ENCODE measurements around the gene SKAP1.

The SKAP1 gene

DNA sequence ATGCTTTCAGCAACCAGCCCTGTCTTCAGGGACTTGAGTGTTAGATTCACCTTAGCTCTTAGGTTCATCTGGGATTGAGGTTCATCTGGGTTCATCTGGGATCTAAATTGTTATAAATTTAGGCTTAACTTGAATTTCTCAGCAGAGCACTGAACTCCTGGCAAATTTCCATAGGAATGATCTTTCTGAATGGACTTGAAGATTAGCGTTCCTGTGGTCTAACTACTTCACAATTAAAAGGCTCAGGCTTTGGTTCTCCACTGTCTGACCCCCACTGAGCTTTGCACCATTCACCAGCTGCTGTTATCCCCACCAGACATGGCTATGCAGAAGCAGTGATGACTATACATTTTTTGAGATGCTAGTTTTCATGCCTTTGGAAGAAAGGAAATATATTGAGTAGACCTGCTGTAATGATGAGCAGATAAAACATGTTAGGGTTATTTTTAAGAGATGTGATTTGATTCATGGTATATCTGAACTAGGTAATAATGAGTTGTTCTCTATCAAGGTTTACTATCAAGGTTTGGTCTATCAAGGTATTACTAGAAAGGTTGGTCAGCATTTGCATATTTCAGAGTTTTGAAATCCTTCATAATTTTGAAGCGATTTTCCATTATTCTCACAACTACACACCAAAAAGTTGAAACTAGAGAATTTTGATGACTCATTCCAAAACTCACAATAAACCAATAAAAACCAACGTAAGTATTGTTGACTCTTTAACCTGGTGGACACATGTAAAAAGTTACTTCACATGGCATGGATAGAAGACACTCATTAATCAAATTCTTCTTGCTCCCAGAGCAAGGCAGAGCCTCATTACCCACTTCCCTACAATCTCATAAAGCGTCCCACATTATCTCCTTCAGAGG is 250.7 kb downstream of the SKAP1 start:
- TF ChIP-seq, protein P1, sequence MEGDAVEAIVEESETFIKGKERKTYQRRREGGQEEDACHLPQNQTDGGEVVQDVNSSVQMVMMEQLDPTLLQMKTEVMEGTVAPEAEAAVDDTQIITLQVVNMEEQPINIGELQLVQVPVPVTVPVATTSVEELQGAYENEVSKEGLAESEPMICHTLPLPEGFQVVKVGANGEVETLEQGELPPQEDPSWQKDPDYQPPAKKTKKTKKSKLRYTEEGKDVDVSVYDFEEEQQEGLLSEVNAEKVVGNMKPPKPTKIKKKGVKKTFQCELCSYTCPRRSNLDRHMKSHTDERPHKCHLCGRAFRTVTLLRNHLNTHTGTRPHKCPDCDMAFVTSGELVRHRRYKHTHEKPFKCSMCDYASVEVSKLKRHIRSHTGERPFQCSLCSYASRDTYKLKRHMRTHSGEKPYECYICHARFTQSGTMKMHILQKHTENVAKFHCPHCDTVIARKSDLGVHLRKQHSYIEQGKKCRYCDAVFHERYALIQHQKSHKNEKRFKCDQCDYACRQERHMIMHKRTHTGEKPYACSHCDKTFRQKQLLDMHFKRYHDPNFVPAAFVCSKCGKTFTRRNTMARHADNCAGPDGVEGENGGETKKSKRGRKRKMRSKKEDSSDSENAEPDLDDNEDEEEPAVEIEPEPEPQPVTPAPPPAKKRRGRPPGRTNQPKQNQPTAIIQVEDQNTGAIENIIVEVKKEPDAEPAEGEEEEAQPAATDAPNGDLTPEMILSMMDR (IDR thresholded peaks at IDR 0.05; ENCODE audit: control insufficient read depth, insufficient read depth, low read depth, low read length, missing control alignments): no peak
- no peak for DNase-seq (ENCODE audit: low read depth)
- H3K4me3 ChIP-seq (ENCODE audit: control insufficient read depth, low read depth, low read length): no peak overlapping the region

- DNase-seq (ENCODE audit: low read depth): no peak
- TF ChIP-seq, protein P1 (IDR thresholded peaks at IDR 0.05; ENCODE audit: control insufficient read depth, insufficient read depth, low read depth, low read length, missing control alignments): no peak
- no peak overlapping the region for H3K4me3 ChIP-seq (ENCODE audit: control insufficient read depth, low read depth, low read length)
Measured at GRCh38 chr17:48178317-48178716, 251.7 kb downstream of the SKAP1 start.

DNA sequence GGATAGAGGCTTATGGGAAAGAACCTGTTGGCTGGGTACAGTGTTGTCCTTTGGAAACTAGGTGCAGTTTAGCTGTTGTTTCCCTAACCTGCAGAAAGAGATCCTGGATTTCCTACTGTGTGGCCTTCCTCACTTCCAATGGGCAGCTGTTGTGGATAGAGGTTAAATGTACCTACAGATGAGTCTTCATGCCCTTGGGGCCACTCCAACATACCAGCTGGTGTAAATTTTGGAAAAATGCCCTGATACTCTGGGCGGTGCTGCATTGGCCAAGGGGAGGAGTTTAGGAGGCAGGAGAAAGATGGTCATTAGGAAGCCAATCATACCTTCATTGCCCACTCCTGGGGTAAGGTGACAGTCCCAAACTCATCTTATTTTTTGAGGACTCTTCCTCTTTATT is 252.2 kb downstream of the SKAP1 start:
- TF ChIP-seq, protein P1 (IDR thresholded peaks at IDR 0.05; ENCODE audit: control insufficient read depth, insufficient read depth, low read depth, low read length, missing control alignments): no peak
- DNase-seq (ENCODE audit: low read depth): no peak
- H3K4me3 ChIP-seq (ENCODE audit: control insufficient read depth, low read depth, low read length): no peak overlapping the region

- TF ChIP-seq, protein P1 (IDR thresholded peaks at IDR 0.05; ENCODE audit: control insufficient read depth, insufficient read depth, low read depth, low read length, missing control alignments): no peak
- no peak for DNase-seq (ENCODE audit: low read depth)
- H3K4me3 ChIP-seq (ENCODE audit: control insufficient read depth, low read depth, low read length): no peak overlapping the region
Measured at GRCh38 chr17:48176471-48176855, 253.6 kb downstream of the SKAP1 start.

DNA sequence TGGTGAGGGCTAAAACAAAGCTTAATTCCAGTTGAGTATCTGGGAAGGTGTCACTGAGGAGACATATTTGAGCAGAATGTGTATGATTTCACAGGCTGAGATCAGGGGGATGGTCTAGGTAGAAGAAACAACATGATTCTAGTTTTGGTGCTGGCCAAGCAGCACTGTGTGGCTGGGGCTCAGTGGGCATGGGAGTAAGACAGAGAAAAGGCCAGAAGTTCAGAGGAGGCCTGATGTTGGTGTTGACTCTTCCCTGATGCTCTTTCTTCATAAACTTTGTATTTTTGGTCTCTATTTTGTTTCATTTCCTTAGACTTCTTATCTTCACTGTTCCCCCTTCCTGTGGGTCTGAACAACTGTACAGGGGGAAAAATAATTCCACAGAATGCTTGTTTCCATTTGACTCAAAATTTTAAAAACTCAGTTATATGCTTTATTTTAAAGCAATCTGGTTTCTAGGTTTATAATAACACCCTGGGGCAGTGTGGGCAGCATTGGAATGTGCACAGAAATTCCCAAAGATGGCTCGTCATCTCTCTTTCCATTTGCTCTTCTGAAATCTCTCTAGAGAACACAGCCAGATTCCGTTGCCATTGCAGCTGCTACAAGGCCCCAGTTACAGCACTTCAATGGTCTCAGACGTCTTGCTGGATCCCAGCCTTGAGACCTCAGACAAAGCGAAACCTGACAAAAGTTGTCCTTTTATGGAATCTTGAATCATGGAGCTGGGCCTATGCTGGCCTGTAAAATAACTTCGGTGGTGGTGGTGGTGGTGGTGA is 254.1 kb downstream of the SKAP1 start:
- TF ChIP-seq, protein P1 (IDR thresholded peaks at IDR 0.05; ENCODE audit: control insufficient read depth, insufficient read depth, low read depth, low read length, missing control alignments): no peak
- peak; percentile 34 for DNase-seq (ENCODE audit: low read depth)

DNA sequence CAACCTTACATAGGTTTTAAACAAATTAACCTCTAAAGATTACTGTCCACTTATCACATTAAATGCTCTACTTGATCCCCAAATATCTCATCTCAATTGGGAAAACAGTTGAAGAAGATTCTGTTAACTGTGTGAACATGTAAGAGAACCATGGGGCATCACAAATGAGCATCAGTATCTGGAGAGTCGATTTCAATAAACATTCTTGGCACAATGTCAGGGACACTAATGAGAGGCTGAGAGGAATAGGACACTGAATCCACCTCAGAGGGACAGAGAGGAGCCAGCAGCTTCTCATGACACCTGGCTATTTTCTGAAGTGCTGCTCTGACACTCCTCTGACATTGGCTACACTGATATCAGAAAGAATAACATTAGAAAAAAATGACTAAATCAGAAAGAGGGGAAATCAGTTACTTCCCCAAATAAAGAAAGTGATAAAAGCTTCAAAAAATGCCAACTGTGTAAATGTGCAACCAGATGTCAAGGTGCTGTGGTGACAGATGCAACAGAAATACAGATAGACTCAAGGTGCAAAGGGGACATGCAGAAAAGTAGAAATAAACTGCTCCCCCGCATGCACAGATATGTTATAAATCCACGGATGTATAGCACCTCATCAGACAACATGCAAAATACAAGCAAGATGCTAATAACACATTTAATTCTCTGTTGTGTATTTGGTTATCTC is 255.0 kb downstream of the SKAP1 start:
- TF ChIP-seq, protein P1 (IDR thresholded peaks at IDR 0.05; ENCODE audit: control insufficient read depth, insufficient read depth, low read depth, low read length, missing control alignments): no peak
- no peak for DNase-seq (ENCODE audit: low read depth)
- no peak overlapping the region for H3K4me3 ChIP-seq (ENCODE audit: control insufficient read depth, low read depth, low read length)

More for the DNA sequence above, 254.1 kb downstream of the SKAP1 start:
- H3K4me3 ChIP-seq (ENCODE audit: control insufficient read depth, low read depth, low read length): no peak overlapping the region

All from AG09309 (cell line).